NCI-H2196 (cell line): ENCODE data around the gene ANO10.
"Not testable (repeated sequence)": the region's sequence is repeated elsewhere in the genome, so short reads cannot be mapped to it uniquely, and the experiment has no call there.

Source experiments
- DNase-seq: peaks from one replicate; lab custom pipeline; 2025; ENCODE audit not compliant: unreplicated experiment; lab: John Stamatoyannopoulos, UW

Gene ANO10

DNA sequence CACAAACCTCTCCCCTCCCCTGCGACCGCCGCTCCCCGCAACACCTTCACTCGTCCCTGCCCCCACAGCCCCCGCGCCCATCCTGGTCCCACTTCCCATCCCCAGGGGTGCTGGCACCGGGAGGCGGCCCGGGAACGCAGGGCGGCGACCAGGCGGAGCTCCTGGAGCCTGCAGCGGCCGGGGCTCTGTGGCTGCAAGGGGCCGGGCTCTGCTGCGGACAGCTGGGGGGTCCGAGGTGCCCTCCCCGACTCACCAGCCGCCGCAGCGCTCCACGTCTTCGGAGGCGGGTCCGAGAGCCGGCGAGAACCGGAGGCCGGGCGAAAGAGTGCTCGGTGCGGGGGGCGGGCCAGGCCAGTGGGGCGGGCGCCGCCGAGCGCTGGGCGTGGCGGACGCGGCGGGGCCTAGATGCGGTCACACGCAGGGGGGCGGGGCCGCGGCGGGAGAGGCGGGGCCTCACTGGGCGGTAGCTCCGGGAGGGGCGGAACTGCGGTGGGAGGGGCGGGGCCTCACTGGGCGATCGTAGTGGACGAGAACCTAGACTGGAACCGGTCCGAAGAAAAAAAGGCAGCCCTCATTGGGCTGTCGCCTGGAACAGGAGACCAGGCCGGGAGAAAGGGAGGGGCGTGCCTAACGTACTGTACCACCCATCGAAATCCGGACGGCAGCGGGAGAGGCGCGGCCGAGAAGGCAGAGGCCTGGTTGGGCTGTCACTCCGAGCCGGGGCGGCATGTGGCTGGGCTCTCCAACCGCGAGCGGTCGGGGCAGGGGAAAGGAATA is at the start of gene ANO10:
ANO10 (minus strand) TSS at position 356 of the 777 bp plus-strand sequence. CDS start 16,159 bp downstream, outside the sequence.
- peak; percentile 88 for DNase-seq

DNA sequence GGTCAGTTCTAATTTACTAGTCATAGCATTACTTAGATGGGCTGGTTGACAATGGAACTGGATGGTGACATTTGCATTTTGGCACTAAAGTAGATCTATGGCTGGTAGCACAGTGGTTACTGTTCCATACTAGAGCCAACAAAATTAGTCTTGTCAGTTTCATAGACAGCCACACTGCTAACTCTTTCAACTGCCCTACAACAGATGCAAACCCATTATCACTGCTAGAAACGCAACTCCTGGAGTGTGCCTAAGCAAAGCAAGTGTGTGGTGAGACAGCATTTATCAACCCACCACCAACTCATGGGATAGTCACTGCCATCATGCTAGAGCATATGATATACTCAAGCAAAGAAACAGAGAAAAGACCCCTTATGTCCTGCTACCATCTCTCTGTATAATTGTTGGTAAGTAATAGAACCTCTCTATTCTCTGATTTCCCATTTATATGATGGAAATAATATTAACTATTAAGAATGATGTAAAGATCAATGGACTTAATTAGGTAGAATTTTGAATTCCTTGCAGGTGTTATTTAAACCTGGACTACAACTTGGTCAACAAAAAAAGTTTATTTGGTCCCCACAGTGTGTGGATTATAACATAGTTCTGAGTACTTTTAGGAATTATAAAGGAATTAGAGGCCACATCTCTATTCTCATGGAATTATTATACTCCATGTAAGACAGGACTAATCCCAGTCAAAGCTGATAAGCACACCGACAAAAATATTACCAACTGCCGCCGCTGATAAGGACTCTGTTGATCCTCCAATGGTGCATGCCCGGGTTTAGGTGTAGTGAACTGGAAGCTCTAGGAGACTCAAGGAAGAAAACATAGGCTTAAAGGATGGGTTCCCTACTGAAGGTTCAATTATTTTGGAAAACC is 49.1 kb upstream of the ANO10 start:
- no peak for DNase-seq

GRCh38 chr3:43665011-43665410 is 43.2 kb upstream of the ANO10 start:
- DNase-seq, result not testable (repeated sequence)

DNA sequence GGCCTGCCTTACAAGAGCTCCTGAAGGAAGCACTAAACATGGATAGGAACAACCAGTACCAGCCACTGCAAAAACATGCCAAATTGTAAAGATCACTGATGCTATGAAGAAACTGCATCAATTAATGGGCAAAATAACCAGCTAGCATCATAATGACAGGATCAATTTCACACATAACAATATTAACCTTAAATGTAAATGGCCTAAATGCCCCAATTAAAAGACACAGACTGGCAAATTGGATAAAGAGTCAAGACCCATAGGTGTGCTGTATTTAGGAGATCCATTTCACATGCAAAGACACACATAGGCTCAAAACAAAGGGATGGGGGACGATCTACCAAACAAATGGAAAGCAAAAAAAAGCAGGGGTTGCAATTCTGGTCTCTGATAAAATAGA is 39.6 kb upstream of the ANO10 start:
- DNase-seq, result not testable (repeated sequence)

DNA sequence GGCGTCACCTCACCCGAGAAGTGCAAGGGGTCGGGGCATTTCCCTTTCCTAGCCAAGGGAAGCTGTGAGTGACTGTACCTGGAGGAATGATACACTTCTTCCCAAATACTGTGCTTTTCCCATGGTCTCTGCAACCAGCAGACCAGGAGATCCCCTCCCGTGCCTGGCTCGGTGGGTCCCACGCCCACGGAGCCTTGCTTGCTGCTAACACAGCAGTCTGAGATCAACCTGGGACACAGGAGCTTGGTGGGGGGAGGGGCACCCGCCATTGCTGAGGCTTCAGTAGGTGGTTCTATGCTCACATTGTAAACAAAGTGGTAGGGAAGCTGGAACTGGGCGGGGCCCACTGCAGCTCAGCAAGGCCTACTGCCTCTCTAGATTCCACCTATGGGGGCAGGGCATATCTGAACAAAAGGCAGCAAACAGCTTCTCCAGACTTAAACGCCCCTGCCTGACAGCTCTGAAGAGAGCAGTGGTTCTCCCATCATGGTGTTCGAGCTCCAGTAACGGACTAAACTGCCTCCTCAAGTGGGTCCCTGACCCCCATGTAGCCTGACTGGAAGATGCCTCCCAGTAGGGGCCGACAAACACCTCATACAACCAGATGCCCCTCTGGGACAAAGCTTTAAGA is 37.6 kb upstream of the ANO10 start:
- DNase-seq, result no peak

GRCh38 chr3:43656390-43656789 is 34.6 kb upstream of the ANO10 start:
- not testable (repeated sequence) for DNase-seq

GRCh38 chr3:43650345-43650744 is 28.5 kb upstream of the ANO10 start:
- DNase-seq, result no peak

DNA sequence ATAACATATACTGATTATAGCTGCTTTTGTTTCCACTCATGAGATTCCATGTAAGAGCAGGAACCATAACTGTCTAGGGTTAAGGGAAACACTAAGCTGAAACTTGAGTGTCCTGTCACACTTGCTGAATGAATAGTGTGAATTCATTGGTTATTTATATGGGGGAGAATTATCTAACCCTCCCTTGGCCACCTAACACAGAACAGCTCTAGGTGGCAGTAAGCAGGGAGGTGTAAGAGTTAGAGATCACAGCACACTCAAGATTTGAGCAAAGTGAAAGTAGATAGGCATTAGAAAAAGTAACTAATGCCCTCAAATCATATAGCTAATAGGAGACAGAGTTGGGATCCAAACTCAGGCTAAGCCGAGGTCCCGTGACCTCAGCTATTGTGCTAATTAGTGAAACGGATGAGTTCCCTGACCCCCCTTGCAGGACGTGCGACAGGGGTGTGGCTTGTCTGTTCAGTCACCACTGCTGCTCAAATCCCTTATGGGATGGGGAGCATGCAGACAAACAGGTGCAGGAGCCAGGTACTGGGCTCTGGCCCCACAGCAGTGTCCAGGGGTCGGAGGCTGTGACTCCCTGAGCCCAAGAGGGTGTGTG is 27.7 kb upstream of the ANO10 start:
- no peak for DNase-seq

- DNase-seq, result no peak
Measured at GRCh38 chr3:43648957-43649356, 27.1 kb upstream of the ANO10 start.

DNA sequence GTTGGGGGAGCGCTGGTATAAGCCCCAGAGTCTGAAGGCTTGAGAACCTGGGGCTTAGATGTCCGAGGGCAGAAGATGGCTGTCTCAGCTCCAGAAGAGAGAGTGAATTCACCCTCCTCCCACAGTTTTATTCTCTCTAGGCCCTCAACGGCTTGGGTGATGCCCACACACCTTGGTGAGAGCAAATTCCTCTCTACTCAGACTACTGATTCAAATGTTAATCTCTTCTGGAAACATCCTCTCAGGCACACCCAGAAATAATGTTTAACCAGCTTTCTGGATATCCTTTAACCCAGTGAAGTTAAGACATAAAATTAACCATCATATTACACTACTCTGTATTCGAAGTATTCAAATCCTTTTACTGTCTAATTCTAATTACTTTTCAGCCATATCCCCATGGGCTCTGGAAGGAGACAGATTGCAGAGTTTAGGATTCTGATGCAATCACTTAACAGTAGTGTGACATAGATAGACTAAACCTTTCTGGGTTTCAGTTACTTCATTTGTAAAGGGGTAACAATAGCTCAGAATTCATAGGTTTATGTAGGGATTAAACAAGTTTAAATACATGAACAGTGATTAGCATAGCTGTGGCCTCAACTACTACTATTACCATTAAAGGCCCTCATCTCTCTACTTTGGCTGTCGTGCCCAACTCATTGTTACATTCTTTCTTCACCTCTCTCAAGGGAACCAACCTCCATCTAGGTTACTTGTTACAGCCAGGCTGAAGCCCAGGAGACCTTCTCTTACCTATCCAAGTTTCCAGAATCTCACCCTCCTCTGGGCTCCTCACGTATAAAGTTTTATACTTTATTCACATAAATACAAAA is 25.7 kb upstream of the ANO10 start:
- DNase-seq, result no peak

- peak; percentile 64 for DNase-seq
Measured at GRCh38 chr3:43644443-43644842, 22.6 kb upstream of the ANO10 start.

DNA sequence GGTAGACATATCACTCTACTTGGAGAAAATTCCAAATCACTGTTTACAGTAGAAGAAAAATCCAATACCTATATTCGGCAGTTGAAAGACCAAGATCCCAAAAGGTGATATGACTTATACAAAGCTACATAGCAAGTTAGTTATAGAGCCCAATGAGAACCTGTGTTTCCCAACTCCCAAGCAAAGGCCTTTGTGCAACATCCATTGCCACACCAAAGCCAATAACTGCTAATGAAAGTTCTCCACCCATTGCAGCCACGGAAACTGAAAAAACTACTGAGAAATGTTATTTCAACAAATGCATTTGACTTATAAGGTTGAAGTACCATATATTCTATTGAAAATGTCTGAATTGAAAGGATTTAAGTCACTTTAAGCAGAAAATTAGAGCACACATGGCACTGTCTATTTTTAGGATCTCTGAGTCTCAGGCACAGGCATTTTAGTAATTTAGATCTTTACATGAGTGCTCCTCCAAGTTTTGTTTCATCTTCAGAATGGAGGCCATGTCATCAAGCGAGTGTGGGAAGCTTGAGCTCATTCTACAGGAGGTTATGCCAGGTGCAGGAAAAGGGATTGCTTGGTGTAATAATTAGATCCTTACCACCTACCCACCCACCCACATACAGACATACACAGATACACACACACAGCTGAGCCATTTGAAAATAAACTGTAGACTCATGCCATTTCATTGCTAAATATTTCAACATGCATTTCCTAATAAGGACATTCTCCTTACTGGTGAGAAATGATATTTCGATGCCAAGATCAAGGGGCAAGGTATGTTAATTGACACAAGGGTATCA is 19.7 kb upstream of the ANO10 start:
- DNase-seq, result no peak

DNA sequence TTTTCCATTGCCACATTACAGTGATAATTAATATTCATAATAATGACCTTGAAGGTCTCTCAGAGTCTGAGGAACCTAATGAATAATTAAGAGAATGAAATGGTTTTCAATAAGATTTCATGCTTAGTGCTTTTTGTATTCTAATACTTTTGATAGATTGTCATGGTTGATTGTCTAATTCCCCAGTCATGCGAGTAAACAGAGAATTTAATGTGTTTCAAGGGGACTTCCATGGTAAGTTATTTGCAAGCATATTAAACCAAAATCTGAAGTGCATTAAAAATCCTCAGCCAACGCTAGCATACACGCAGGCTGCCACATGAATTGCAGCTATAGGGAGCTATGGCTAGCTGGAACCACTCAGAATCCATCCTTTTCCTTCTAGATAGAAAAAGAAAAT is 18.9 kb upstream of the ANO10 start:
- no peak for DNase-seq

DNA sequence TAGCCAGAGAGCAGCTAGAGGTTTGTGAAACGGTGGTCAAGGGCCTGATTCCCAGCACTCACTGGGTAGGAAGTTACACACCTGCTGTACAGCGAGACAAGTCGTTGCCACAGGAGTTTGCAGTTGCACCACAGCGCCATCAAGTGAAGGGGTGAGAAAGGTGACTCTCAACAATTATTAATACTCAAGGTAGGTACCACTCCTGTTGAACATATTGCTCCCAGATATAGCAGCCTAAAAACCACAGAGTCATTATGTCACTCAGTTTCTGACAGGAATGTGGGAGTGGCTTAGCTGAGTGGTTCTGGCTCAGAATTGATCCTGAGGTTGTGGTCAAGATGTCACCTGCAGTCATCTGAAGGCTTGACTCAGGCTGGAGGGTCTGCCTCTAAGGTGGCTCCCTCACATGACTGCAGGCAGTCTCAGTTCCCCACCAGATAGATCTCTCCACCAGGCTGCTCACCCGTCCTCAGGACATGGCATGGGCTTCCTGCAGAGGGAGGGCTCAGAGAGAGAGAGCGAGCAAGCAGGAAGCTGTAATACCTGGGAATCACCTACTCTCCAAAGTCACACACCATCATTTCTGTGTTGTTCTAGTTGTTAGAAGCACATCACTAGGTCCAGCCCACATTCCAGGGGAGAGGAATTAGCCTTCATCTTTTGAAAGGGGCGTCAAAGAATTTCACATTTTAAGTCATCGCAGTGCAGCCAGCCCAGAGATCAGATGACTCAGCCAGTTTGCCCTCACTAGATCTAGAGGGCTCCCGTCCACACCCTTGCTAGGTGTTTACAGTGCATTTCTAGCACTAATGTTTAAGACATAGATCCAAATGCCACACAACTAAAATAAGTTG is 17.0 kb upstream of the ANO10 start:
- no peak for DNase-seq

DNA sequence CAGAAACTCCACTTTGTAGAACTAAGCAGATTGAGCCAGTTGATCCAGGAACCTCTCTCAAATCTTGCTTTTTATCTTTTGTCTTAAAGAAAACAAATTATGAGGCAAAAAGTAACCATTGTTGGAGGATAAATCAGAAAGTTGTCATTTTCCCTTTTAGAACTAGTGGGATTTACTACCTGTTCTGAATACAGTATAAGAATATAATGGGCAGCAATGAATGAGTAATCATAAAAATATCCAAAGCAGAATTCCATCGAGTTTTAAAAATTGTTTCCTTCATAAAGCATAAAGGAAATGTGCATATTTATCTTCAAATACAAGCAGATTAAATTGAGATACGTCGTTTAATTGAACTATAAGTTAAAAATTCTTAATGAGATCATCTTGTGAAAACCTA is 15.9 kb upstream of the ANO10 start:
- DNase-seq, result no peak

DNA sequence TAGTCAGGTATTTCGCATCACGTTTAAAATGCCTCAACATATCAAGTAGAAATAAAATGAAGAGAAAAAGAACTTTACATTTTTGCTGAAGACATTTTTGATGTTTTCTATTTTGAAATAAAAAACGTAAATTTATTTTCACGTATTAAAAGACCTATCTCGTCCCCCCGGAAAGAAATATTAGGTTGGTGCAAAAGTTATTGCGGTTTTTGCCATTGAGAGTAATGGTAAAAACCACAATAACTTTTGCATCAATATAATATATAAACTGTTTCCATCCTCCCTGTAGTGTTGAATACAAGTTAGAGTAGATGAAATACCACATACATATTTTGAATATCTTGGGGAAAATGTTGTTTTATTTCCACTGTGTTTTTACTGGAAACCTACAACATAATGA is 11.2 kb upstream of the ANO10 start:
- no peak for DNase-seq

DNA sequence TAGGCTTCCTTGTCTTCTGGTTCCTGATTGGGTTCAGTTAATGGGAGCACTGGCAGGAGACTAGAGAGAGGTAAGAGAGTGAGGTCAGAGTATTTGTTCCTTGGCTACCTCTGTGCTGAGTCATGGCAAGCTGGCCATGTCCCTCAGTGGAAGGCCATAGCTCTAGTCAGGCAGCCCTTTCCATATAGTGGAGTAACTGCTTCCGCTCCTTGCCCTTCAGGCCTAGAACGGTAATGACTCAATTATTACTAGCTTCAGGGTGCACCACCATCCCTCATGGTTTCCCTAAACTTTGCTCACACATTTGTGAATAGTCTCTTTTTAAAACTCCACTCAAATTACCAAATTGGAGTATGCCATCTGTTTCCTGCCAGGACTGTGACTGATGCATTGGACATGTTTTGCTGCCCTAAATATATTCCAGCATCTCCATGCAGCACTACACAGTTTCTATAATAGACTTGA is 10.5 kb upstream of the ANO10 start:
- no peak for DNase-seq

DNA sequence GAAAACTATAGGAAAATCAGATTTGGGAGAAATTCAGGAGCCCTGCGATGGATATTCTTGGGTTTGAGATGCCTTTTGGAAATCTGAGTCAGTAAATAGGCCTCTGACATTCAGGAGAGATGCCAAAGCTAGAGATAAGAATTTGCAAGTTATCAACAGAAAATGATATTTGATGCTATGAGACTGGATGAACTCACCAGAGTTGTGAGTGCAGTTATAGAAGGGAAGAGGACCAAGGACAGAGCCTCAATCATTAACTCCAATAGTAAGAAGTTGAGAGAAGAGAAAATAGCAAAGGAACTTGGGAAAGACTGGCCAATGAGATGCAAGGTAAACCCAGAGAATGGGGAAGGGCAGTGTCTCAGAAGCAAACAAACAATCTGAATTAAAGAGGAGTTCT is 7.9 kb upstream of the ANO10 start:
- DNase-seq, result no peak

GRCh38 chr3:43629257-43629656 is 7.4 kb upstream of the ANO10 start:
- no peak for DNase-seq
